ENCODE data around the gene TEKT5. TPM values are rescaled to one million over a fixed set of nuclear protein-coding genes. Genes with fewer than 3 reads are reported as not detected.
"Not testable (repeated sequence)": the region's sequence is repeated elsewhere in the genome, so short reads cannot be mapped to it uniquely, and the experiment has no call there.

Gene TEKT5
- total and polyA plus RNA-seq, 8 donors: 0.28 to 22.8 (median 1.0) TPM; not detected in 2

- 79 to 96% (median 93%) methylated on average over 7 of the region's 7 CpGs for WGBS, 5 donors
- Histone ChIP-seq H3K4me1 (no peaks in the 10 kb centered on the region), H3K9me3 (no peaks in the 10 kb centered on the region), H3K4me3 (no peak overlapping the region), H3K27me3 (no peaks in the 10 kb centered on the region), H3K36me3 (no peaks in the 10 kb centered on the region), H3K27ac (no peak overlapping the region)
- no peak for DNase-seq
- TF ChIP-seq POLR2A (IDR thresholded peaks at IDR 0.05) (no peak), EP300 (IDR thresholded peaks at IDR 0.05) (no peak), POLR2AphosphoS5 (IDR thresholded peaks at IDR 0.05) (no peak)
- TF ChIP-seq, protein P1, sequence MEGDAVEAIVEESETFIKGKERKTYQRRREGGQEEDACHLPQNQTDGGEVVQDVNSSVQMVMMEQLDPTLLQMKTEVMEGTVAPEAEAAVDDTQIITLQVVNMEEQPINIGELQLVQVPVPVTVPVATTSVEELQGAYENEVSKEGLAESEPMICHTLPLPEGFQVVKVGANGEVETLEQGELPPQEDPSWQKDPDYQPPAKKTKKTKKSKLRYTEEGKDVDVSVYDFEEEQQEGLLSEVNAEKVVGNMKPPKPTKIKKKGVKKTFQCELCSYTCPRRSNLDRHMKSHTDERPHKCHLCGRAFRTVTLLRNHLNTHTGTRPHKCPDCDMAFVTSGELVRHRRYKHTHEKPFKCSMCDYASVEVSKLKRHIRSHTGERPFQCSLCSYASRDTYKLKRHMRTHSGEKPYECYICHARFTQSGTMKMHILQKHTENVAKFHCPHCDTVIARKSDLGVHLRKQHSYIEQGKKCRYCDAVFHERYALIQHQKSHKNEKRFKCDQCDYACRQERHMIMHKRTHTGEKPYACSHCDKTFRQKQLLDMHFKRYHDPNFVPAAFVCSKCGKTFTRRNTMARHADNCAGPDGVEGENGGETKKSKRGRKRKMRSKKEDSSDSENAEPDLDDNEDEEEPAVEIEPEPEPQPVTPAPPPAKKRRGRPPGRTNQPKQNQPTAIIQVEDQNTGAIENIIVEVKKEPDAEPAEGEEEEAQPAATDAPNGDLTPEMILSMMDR (IDR thresholded peaks at IDR 0.05): no peak
- intact Hi-C loops (cut with DNase I; ENCODE audit: low total_unique reads): no loop called here
These were observed 12.1 kb downstream of the TEKT5 start for GRCh38 chr16:10682604-10683003.

DNA sequence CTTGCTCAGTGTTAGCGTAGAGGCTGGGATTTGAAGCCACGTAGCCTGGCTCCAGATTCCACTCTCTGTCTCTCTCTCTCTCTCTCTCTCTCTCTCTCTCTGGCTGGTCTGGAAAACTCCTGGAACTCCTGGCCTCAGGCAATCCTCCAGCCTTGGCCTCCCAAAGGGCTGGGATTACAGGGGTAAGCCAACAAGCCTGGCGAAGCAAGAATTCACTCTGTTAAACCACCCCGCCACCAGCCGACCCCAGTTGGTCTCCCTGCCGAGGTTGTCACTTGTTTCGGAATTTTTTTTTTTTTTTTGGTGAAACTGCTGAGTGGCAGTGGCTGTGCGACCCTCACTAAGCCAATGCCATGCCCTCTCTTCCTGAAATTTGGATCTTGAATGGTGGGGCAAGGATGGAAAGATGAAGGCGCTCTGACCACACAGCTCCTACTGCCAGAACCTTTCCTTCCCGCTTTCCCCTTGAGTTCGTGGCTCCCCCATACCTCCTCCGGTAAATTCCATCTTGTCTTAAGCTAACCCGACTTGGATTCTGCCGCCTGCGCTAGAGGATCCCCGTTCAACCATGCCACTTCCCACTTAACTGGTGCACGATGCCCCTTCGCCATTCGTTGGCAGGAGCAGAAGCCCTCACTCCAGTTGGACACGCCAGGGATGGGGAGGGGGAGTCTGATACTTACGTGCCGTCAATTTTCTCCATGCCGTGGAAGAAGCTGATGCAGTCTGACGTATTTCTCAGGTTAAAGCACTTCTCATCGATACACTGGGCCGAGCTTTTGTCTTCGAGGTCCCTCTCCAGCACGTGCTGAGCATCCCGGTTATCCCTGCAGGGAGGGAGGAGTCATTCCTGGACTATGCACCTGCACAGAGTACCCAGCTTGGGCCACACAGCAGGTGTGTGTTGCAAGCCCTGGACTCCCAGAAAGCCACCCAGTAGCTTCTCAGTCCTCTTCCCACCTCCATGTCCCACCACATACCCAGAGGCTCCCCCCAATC lies 13.1 kb downstream of the TEKT5 start:
- WGBS, 5 donors: 78 to 87% (median 86%) methylated on average over 29 of the region's 29 CpGs
- Histone ChIP-seq H3K4me1 (no peaks in the 10 kb centered on the region), H3K9me3 (no peaks in the 10 kb centered on the region), H3K27me3 (no peaks in the 10 kb centered on the region), H3K27ac (no peak overlapping the region), H3K36me3 (no peaks in the 10 kb centered on the region), H3K4me3 (no peak overlapping the region)
- no peak for TF ChIP-seq POLR2AphosphoS5 (IDR thresholded peaks at IDR 0.05)
- TF ChIP-seq POLR2A (IDR thresholded peaks at IDR 0.05): no peak
- TF ChIP-seq, protein P1 (IDR thresholded peaks at IDR 0.05): no peak
- no peak for TF ChIP-seq EP300 (IDR thresholded peaks at IDR 0.05)
- intact Hi-C loops (cut with DNase I; ENCODE audit: low total_unique reads): no loop called here
- DNase-seq: no peak

GRCh38 chr16:10679921-10680320 lies 14.8 kb downstream of the TEKT5 start:
- Histone ChIP-seq H3K4me1 (no peaks in the 10 kb centered on the region), H3K27me3 (no peaks in the 10 kb centered on the region), H3K9me3 (no peaks in the 10 kb centered on the region), H3K36me3 (no peaks in the 10 kb centered on the region), H3K4me3 (no peak overlapping the region), H3K27ac (no peak overlapping the region)
- intact Hi-C loops (cut with DNase I; ENCODE audit: low total_unique reads): no loop called here
- DNase-seq: no peak
- TF ChIP-seq POLR2AphosphoS5 (IDR thresholded peaks at IDR 0.05) (no peak), EP300 (IDR thresholded peaks at IDR 0.05) (no peak), POLR2A (IDR thresholded peaks at IDR 0.05) (no peak)
- TF ChIP-seq, protein P1 (IDR thresholded peaks at IDR 0.05): no peak

DNA sequence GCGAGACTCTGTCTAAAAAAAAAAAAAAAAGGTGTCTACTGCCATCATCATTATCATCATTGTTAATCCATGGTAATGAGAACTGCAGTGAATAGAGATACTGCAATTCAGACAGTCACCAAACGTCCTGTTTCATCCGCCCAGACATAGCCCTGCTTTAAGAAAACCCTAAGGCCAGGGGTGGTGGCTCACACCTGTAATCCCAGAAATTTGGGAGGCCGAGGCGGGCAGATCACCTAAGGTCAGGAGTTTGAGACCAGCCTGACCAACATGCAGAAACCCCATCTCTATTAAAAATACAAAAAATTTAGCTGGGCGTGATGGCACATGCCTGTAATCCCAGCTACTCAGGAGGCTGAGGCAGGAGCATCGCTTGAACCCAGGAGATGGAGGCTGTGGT lies 15.3 kb downstream of the TEKT5 start:
- WGBS, 5 donors: 90 to 91% (median 91%) methylated on average over 7 of the region's 7 CpGs
- H3K4me1 ChIP-seq; DNase-seq; H3K27ac ChIP-seq; H3K27me3 ChIP-seq; H3K36me3 ChIP-seq; H3K9me3 ChIP-seq; intact Hi-C loops (cut with DNase I; ENCODE audit: low total_unique reads); H3K4me3 ChIP-seq: not testable (repeated sequence)

DNA sequence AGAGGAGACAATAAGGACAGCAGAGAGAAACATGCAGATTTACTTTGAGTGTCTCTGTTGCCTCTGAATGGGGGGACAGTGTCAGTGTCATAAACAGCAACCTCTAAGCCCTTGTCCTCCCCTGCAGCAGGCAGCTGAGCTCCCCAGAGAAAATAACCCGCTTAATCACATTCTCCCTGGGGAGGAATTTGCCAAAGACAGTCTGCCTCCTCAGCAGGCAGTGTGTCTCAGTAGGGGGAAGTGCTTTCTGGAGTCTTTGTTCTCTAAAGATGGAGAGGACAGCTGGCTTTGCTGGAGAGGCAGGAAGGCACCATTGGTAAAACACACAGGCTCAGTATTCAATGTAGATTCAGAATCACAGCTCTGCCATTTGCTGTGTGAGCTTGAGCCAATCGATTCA lies 16.1 kb downstream of the TEKT5 start:
- H3K27ac ChIP-seq: no peak overlapping the region
- no peak for DNase-seq
- H3K4me3 ChIP-seq: no peak overlapping the region
- H3K36me3 ChIP-seq: no peaks in the 10 kb centered on the region
- 61 to 73% (median 67%) methylated on average over 2 of the region's 2 CpGs for WGBS, 5 donors
- intact Hi-C loops (cut with DNase I; ENCODE audit: low total_unique reads): no loop called here
- no peaks in the 10 kb centered on the region for H3K27me3 ChIP-seq
- H3K9me3 ChIP-seq: no peaks in the 10 kb centered on the region
- H3K4me1 ChIP-seq: no peaks in the 10 kb centered on the region
- TF ChIP-seq POLR2AphosphoS5 (IDR thresholded peaks at IDR 0.05) (no peak), POLR2A (IDR thresholded peaks at IDR 0.05) (no peak)
- TF ChIP-seq, protein P1 (IDR thresholded peaks at IDR 0.05): no peak

Measured in stomach (tissue), 9 donors.